CD4-positive, alpha-beta T cell (primary cell): Measurements from ENCODE around the gene AK8. TPM values are rescaled to one million over a fixed set of nuclear protein-coding genes. Genes with fewer than 3 reads are reported as not detected.

ENCODE experiments used
- ATAC-seq: fragments of 200-7000 bp; cut with Tn5 transposase; one replicate; pipeline ENCODE4 v1.10.0; 2022; ENCODE audit warnings: mild to moderate bottlenecking; ENCODE audit not compliant: poor library complexity
- CTCF ChIA-PET: fragments of 350-600 bp; sonication (Branson Sonifier 250); formaldehyde crosslinking; loops from one replicate; lab custom pipeline; 2021; ENCODE audit warnings: antibody characterized with exemption, inconsistent platforms; lab: Charles Lee
- POLR2A ChIA-PET: fragments of 350-600 bp; sonication (Branson Sonifier 250); formaldehyde crosslinking; loops from one replicate; lab custom pipeline; 2021; ENCODE audit warnings: antibody characterized with exemption, inconsistent platforms; lab: Charles Lee
- DNase-seq, 14 experiments: peaks; one replicate each; pipeline ENCODE4 v3.0.0-alpha.2; 2013 to 2020; ENCODE audit warnings: mixed read lengths in 2 of 14
- H3K27ac ChIP-seq, 2 donors: one replicate each; pipeline versions ENCODE4 v1.5.1 to v1.7.0; 2013; ENCODE audit warnings: low read length in 2 of 2, low read depth in 1 of 2, mild to moderate bottlenecking in 1 of 2
- H3K27me3 ChIP-seq, 2 experiments: 1 replicate in 1 of 2; 2 replicates in 1 of 2; pipeline versions ENCODE4 v1.6.1 to v1.7.0; 2013; ENCODE audit warnings: low read length in 2 of 2, control low read depth in 1 of 2, mild to moderate bottlenecking in 1 of 2, moderate library complexity in 1 of 2; ENCODE audit not compliant: insufficient read depth in 2 of 2, control insufficient read depth in 1 of 2
- H3K36me3 ChIP-seq: one replicate; pipeline ENCODE4 v1.6.1; 2013; ENCODE audit warnings: low read length, control low read depth; ENCODE audit not compliant: insufficient read depth
- H3K4me1 ChIP-seq: one replicate; pipeline ENCODE4 v1.6.1; 2013; ENCODE audit warnings: low read length, control low read depth; ENCODE audit not compliant: insufficient read depth
- H3K4me3 ChIP-seq: one replicate; pipeline ENCODE4 v1.5.1; 2013; ENCODE audit warnings: mild to moderate bottlenecking, low read length, moderate library complexity
- H3K9me3 ChIP-seq, 2 experiments: 1 replicate in 1 of 2; 2 replicates in 1 of 2; pipeline versions ENCODE4 v1.6.1 to v1.7.0; 2013; ENCODE audit warnings: low read length in 2 of 2, mild to moderate bottlenecking in 2 of 2, control low read depth in 1 of 2, moderate library complexity in 1 of 2; ENCODE audit not compliant: control insufficient read depth in 1 of 2, insufficient read depth in 1 of 2
- H3K27ac Mint-ChIP-seq: one replicate; pipeline ENCODE4 v1.8.0; 2020; ENCODE audit warnings: mixed read lengths
- H3K27me3 Mint-ChIP-seq: one replicate; pipeline ENCODE4 v1.8.0; 2021; ENCODE audit warnings: mixed read lengths
- H3K36me3 Mint-ChIP-seq: one replicate; pipeline ENCODE4 v1.8.0; 2021; ENCODE audit warnings: low read depth, mixed read lengths
- H3K4me1 Mint-ChIP-seq: one replicate; pipeline ENCODE4 v1.8.0; 2021; ENCODE audit warnings: low read depth, mixed read lengths
- H3K4me3 Mint-ChIP-seq: one replicate; pipeline ENCODE4 v1.8.0; 2020; ENCODE audit warnings: mild to moderate bottlenecking, mixed read lengths
- H3K9me3 Mint-ChIP-seq: one replicate; pipeline ENCODE4 v1.8.0; 2020; ENCODE audit warnings: mixed read lengths
- intact Hi-C, 2 experiments: fragments of 100-400 bp; cut with DNase I in 1 of 2; cut with micrococcal nuclease in 1 of 2; formaldehyde crosslinking; loops; one replicate each; pipeline versions ENCODE4 v1.15.1 to v1.9.0; 2023 to 2025; cut with DNase I, micrococcal nuclease
- total RNA-seq, 174 experiments: library from RNA in 2 of 174; stranded (reverse) in 2 of 174; gene quantifications; one replicate each; pipeline ENCODE4 v1.2.3 and lab custom pipeline; 2021 to 2026
- TF ChIP-seq, protein P1 (sequence below): fragments of 200-600 bp; IDR thresholded peaks from one replicate; pipeline ENCODE4 v1.8.0; 2022; ENCODE audit warnings: antibody characterized with exemption, mild to moderate bottlenecking

AK8 gene
- total RNA-seq, 2 experiments from 2014 or later = not detected

DNA sequence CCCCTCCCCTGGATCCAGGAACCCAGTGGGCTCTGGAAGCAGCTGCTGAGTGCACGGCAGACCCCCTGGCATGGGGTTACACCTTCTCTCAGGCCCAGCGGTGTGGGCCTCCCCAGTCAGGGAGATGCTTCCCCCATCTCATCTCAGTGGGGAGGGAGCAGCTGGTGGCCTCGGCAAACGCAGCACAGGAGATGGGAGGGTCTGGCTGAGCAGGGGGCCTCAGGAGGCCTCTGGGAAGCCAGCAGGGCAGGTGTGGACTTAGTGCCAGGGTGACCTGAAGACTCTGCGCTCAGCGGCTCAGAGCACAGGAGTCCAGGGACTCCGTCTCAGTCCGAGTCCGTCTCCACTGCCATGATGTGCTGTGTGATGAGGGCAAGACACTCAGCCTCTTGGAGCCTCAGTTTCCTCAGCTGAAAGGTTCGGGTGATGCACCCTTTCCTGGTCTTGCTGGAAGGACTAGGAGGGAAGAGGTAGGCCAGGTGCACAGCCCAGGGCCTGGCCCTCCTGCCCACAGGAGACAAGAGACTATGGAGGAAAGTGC, 107.2 kb downstream of the AK8 start:
- peaks cover 0 to 8% of the 10 kb centered on the region in 2 experiments for H3K9me3 ChIP-seq
- no peaks in the 10 kb centered on the region for H3K27me3 Mint-ChIP-seq
- ChIA-PET POLR2A (interaction anchor here (0.5 to 3.1 kb wide), 4 partner anchors 101 to 1648 kb away, joined by 3 to 21 read pairs (median 4); partner anchors contain the start of genes DDX31, GTF3C4 and MED27), CTCF (no interaction called here)
- peaks cover 16% of the 10 kb centered on the region for H3K4me1 ChIP-seq
- H3K27me3 ChIP-seq = no peaks in the 10 kb centered on the region
- H3K27ac ChIP-seq = peak overlapping the region in 1 of 2 donors; percentile 55
- H3K4me3 Mint-ChIP-seq = peak overlapping the region; percentile 99
- H3K27ac Mint-ChIP-seq = no peak overlapping the region
- no peak for ATAC-seq
- no peaks in the 10 kb centered on the region for H3K36me3 ChIP-seq
- DNase-seq = no peak
- H3K4me1 Mint-ChIP-seq = peaks cover 40% of the 10 kb centered on the region
- H3K36me3 Mint-ChIP-seq = no peaks in the 10 kb centered on the region
- H3K9me3 Mint-ChIP-seq = no peaks in the 10 kb centered on the region
- TF ChIP-seq, protein P1, sequence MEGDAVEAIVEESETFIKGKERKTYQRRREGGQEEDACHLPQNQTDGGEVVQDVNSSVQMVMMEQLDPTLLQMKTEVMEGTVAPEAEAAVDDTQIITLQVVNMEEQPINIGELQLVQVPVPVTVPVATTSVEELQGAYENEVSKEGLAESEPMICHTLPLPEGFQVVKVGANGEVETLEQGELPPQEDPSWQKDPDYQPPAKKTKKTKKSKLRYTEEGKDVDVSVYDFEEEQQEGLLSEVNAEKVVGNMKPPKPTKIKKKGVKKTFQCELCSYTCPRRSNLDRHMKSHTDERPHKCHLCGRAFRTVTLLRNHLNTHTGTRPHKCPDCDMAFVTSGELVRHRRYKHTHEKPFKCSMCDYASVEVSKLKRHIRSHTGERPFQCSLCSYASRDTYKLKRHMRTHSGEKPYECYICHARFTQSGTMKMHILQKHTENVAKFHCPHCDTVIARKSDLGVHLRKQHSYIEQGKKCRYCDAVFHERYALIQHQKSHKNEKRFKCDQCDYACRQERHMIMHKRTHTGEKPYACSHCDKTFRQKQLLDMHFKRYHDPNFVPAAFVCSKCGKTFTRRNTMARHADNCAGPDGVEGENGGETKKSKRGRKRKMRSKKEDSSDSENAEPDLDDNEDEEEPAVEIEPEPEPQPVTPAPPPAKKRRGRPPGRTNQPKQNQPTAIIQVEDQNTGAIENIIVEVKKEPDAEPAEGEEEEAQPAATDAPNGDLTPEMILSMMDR = no peak
- H3K4me3 ChIP-seq = peak overlapping the region; percentile 92
- intact Hi-C loops = loop anchor here in 1 of 2 experiments (5.0 kb wide), 1 partner anchor 99 kb away; the partner anchor contains the start of gene GTF3C4

GRCh38 chr9:132769906-132770769, 107.9 kb downstream of the AK8 start:
- no peaks in the 10 kb centered on the region for H3K36me3 Mint-ChIP-seq
- H3K9me3 ChIP-seq = peaks cover 0 to 8% of the 10 kb centered on the region in 2 experiments
- peaks cover 40% of the 10 kb centered on the region for H3K4me1 Mint-ChIP-seq
- H3K27me3 Mint-ChIP-seq = no peaks in the 10 kb centered on the region
- peak overlapping the region; percentile 55 to 84 for H3K27ac ChIP-seq
- H3K4me1 ChIP-seq = peaks cover 16% of the 10 kb centered on the region
- peak overlapping the region; percentile 99 for H3K4me3 Mint-ChIP-seq
- no peaks in the 10 kb centered on the region for H3K27me3 ChIP-seq
- intact Hi-C loops = loop anchor here in 1 of 2 experiments (5.0 kb wide), 1 partner anchor 98 kb away; the partner anchor contains the start of gene GTF3C4
- ChIA-PET POLR2A (interaction anchor here (0.6 to 3.1 kb wide), 9 partner anchors 100 to 1647 kb away, joined by 3 to 21 read pairs (median 4); partner anchors contain the start of genes DDX31, GTF3C4, GTF3C5 and MED27), CTCF (interaction anchor here (1.0 kb wide), 1 partner anchor 11 kb away, joined by 4 read pairs; no protein-coding TSS in a partner anchor)
- peak overlapping the region; percentile 89 for H3K27ac Mint-ChIP-seq
- H3K4me3 ChIP-seq = peak overlapping the region; percentile 92
- H3K9me3 Mint-ChIP-seq = no peaks in the 10 kb centered on the region
- ATAC-seq (peak; percentile 71), DNase-seq (peak; percentile 26 to 78 (median 54))
- H3K36me3 ChIP-seq = no peaks in the 10 kb centered on the region
- TF ChIP-seq, protein P1 = no peak
